Measurements from ENCODE around the gene PSD2.

The PSD2 gene

GRCh38 chr5:139797856-139798510, 2.4 kb downstream of the PSD2 start:
- TF ChIP-seq CTCF (IDR thresholded peaks at IDR 0.05; ENCODE audit: extremely low read depth, insufficient read depth, missing control alignments), result no peak
- no peak for DNase-seq (ENCODE audit: low spot score)
- in situ Hi-C loops (cut with MboI; ENCODE audit: low pct_unique_long_range_greater_than_20kb, low sequenced_read_pairs, unreplicated experiment), result loop anchor here (25.0 kb wide), 1 partner anchor 364 kb away; no protein-coding TSS in a partner anchor

GRCh38 chr5:139798883-139799282, 3.3 kb downstream of the PSD2 start:
- in situ Hi-C loops (cut with MboI; ENCODE audit: low pct_unique_long_range_greater_than_20kb, low sequenced_read_pairs, unreplicated experiment), result loop anchor here (25.0 kb wide), 1 partner anchor 363 kb away; no protein-coding TSS in a partner anchor
- no peak for DNase-seq (ENCODE audit: low spot score)
- TF ChIP-seq CTCF (IDR thresholded peaks at IDR 0.05; ENCODE audit: extremely low read depth, insufficient read depth, missing control alignments), result no peak

GRCh38 chr5:139799359-139799758, 3.8 kb downstream of the PSD2 start:
- DNase-seq (ENCODE audit: low spot score), result no peak

GRCh38 chr5:139803978-139804377, 8.4 kb downstream of the PSD2 start:
- no peak for DNase-seq (ENCODE audit: low spot score)
- no peak for TF ChIP-seq CTCF (IDR thresholded peaks at IDR 0.05; ENCODE audit: extremely low read depth, insufficient read depth, missing control alignments)
- in situ Hi-C loops (cut with MboI; ENCODE audit: low pct_unique_long_range_greater_than_20kb, low sequenced_read_pairs, unreplicated experiment), result no loop called here

More at GRCh38 chr5:139799359-139799758, 3.8 kb downstream of the PSD2 start:
- no peak for TF ChIP-seq CTCF (IDR thresholded peaks at IDR 0.05; ENCODE audit: extremely low read depth, insufficient read depth, missing control alignments)
- in situ Hi-C loops (cut with MboI; ENCODE audit: low pct_unique_long_range_greater_than_20kb, low sequenced_read_pairs, unreplicated experiment), result loop anchor here (25.0 kb wide), 1 partner anchor 363 kb away; no protein-coding TSS in a partner anchor

GRCh38 chr5:139804800-139805397, 9.3 kb downstream of the PSD2 start:
- TF ChIP-seq CTCF (IDR thresholded peaks at IDR 0.05; ENCODE audit: extremely low read depth, insufficient read depth, missing control alignments), result no peak
- no peak for DNase-seq (ENCODE audit: low spot score)
- in situ Hi-C loops (cut with MboI; ENCODE audit: low pct_unique_long_range_greater_than_20kb, low sequenced_read_pairs, unreplicated experiment), result no loop called here

GRCh38 chr5:139805545-139805944, 9.9 kb downstream of the PSD2 start:
- in situ Hi-C loops (cut with MboI; ENCODE audit: low pct_unique_long_range_greater_than_20kb, low sequenced_read_pairs, unreplicated experiment), result no loop called here
- no peak for DNase-seq (ENCODE audit: low spot score)
- no peak for TF ChIP-seq CTCF (IDR thresholded peaks at IDR 0.05; ENCODE audit: extremely low read depth, insufficient read depth, missing control alignments)
